Left forelimb (tissue), 1 donor: ENCODE data around the gene ERGIC1.

Experiments
- DNase-seq: peaks from one replicate; pipeline ENCODE4 v3.0.0-alpha.2; 2018; ENCODE audit warnings: low spot score

Gene ERGIC1

DNA sequence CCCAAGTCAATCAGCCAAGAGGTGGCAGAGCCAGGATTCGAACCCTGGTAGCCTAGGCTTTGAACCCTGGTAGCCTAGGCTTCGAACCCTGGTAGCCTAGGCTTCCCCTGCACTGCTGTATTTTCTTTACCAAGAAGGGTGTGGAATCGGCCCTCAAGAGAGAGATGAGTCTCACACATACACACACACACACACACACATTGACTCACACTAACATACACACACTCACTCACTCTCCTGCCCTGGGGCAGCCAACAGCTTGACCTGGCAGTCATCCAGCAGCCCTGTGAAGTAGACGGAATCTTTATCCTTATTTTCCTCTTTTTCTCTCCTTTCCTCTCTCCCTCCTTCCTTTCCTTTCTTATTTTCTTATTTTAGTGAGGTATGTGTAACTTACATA, 69.7 kb downstream of the ERGIC1 start:
- no peak for DNase-seq

DNA sequence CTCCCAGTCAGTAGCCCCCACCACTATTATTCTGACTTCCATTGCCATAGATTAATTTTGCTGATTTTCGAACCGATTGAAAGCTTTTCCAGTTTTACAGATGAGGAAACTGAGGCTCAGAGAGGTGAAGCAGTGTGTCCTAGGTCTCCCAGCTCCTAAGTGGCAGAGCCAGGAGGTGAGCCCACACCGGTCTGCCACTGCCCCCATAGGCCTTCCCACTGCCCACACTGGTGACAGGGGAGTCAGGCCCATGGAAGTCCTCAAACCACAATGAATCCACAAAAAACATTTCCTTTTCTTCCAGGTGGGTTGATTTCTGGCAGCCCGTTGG, 70.2 kb downstream of the ERGIC1 start:
- no peak for DNase-seq

DNA sequence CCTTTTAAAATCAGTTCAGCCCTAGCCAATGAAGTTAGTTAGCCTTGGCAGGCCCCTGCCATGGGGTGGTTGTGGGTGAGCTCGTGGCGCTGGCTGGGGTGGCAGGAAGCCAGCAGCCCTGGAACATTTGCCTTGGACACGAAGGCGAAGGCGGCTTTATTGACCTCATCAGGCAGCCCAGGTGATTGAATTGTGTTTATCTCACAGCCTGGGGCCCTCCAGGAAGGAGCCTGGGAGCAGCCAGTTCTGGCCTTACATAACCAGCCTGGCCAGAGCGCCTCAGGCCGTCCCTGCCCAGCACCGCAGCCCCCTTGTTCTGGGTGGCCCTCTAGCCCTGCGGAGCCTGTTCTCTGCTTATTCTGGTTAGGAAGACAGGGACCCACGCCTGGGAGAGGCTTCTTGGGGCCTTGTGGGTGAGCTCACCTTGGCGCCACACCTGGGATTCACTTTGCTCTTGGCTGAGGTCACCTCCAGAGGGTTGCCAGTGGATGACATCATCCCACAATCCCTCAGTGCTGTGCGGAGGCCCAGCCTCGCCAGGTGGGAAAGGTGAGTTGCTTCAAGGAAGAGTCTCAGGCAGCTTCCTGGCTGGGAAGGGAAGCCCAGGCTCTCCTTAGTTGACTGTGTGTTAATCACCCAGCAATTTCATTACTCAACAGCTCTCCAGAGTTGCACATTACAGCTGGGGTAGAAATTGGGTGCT, 70.7 kb downstream of the ERGIC1 start:
- no peak for DNase-seq

DNA sequence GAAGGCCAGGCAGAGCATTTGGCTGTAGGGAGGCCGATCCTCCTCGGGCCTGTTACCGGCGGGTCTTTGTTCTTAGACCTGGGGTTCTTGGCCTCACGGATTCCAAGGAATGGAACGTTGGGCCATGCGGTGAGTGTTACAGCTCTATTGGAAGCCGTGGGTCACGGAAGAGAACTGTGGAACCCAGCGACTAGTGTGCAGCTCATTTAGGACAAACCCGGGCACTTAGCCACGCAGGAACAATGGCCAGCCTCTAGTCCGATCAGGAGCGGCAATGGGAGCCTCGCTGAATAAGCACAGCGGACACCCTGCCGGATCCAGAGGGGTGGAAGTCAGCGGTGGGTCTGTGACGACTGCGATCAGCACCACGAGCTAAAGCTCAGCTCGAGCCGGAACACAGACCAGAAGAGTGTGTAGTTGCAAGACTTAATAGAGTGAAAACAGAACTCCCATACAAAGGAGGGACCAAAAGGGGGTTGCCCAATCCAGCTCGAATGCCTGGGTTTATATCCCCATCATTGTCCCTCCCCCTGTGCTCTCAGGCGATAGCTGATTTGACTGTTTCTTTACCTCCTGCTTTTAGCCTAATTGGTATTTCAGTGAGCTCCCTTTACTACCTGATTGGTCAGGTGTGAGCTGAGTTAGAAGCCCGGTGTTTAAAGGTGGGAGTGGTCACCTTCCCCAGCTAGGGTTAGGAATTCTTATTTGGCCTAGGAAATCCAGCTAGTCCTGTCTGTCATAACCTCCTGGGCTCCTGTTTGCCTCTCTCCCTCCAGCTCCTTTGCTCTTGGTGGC, 71.5 kb downstream of the ERGIC1 start:
- DNase-seq = no peak

DNA sequence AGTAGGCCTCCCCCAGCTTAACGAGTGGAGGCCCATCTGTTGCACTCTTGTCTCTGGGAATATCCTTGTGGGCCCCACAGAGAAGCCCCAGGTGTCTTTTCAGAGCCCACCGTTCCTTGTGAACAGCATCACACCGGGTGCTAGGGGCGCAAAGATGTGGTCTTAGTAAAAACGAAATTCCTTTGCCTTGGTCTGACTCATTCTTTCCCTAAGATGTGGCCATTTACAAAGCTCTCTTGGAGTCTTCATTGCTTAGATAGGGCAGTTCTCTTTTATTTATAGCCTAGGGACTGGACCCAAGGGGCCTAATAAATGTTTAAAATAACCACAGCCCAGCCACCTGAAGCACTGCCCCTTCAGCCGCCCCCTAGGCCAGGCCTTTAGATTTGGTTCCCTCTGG, 72.4 kb downstream of the ERGIC1 start:
- DNase-seq = no peak

DNA sequence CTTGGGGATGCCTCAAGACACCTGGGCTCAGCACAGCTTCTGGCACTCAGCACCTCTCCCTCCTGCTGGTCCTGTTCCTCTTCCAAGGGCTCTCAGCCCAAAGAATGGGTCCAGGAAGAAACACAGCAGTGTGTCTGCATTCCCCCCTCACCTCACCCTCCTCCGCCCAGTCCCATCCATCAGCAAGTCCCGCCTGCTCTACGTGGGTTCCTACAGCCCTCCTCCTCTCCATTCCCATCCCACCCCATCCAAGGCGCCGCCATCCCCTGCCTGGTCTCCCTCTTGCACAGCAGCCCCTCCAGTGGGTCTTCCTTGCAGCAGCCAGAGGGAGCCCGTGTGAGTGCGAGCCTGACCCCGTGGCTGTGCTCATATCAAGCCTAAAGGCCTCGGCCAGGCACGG, 72.8 kb downstream of the ERGIC1 start:
- no peak for DNase-seq

DNA sequence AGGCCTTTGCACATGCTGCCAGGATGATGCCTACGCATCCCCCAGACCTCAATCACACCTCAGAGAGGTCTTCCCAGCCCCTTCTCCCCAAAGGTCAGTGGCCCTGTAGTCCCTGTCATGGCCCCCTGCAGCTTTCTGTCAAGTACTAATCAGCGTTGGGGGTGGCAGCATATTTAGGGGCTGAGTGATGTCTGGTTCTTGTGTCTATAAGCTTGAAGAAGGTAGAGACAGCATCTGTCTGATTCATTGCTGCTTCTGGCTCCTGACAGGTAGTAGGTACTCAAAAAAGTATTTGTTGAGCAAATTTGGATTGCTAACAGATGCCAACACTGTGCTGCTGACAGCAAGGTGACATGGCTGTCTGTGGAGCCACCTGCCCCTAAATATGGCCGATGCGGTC, 73.6 kb downstream of the ERGIC1 start:
- DNase-seq = no peak

DNA sequence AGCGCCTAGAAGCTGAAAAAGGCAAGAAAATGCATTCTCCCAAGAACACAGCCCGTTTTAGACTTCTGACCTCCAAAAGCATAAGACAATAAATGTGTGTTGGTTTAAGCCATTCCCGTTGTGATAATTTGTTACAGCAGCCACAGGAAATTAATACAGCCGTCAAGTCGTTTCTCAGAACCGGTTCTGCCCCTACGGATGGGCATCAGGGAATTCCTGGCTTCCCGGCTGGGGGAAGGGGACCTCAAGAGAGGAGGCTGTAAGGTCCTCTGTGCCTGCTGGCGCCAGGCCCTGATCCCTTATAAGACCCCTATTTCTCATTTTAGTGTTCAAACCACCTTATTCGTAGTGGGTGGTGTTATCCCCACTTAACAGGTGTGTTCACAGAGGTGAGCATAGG, 74.6 kb downstream of the ERGIC1 start:
- no peak for DNase-seq

DNA sequence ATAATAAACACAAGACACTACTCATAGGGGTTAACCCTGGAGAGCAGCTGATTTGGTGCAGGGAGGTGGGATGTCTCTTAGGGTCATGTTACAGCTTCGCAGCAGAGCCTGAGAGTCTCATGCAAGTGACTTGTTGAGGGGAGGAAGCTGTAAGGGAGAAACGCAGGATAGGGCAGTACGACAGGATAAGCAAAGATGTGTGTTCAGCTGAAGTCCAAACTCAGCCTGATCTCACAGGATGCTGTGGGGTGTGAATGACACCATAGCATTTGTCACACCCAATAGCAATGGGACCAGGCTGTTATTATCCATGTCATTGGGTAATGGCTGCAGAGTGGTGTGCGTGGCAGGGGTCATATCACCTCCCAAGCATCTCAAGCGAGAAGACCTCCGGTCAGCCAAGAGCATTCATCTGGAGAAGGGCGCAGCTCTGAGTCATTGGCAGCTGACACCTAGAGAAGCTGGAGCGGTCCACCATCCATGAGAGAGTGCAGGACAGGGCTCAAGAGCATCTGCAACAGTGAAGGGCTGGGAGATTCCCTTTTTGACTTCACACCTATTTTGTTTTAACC, 76.0 kb downstream of the ERGIC1 start:
- no peak for DNase-seq

DNA sequence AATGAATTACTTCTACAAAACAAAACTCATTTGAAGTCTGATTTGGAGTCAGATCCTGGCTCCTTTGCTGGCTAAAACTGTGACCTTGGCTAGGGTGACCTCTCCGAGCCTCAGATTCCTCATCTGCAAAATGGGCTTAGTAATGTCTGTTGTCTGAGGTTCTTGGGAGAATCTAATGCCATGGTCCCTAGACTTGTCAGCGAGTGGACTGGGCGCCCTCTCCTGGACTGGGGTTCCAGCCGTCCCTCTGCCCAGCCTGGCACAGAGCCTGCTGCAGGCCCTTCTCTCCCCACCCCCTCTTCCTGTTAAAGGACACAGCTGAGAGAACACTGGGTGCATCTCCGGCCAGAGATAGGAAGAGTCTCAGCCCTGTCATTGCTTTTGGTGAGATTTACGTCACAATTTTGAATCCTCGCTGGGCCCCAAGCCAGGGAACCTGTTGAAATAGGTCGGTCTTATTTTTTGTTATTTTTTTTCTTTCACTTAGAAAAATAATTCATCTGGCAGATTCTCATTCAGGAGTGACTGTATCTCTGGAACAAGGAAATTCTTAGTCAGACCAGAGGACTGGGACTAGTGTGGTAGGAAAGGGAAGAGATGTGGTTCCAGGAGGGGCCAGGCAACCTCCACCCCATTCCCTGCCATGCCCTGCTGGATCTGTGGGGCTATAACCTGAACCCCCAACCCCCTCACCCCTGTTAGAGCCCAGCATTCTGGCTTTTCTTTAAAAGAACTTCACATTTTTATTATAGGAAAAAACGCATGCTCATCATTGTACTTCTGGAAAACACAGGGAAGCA, 77.0 kb downstream of the ERGIC1 start:
- no peak for DNase-seq

DNA sequence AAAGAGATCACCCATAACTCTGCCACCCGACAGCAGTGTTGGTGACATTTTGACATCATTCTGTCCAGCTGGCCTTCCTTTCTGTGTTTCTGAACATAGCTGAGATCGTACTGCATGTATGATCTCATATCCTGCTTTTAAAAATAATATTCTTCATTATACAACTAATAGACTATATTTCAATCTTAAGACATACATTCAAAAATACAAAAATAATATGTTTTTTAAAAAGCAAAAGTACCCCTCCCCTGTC, 77.5 kb downstream of the ERGIC1 start:
- DNase-seq = no peak

DNA sequence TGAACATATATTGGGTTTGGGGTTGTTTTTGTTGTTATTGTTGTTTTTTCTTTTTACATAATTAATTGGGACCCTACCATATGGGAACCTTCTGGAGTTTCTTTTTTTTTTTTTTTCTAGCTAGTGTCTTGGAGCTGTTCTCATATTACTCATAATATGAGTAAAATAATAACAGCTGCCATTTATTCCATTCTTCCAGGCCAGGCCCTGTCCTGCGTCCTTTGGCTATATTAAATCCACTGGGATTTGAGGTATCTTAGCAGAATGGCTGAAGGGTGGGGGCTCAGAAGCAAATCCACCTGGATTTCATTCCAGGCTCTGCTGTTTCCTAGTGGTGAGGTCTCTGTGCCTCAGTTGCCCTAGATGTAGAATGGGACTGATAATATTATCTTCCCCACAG, 77.9 kb downstream of the ERGIC1 start:
- no peak for DNase-seq

DNA sequence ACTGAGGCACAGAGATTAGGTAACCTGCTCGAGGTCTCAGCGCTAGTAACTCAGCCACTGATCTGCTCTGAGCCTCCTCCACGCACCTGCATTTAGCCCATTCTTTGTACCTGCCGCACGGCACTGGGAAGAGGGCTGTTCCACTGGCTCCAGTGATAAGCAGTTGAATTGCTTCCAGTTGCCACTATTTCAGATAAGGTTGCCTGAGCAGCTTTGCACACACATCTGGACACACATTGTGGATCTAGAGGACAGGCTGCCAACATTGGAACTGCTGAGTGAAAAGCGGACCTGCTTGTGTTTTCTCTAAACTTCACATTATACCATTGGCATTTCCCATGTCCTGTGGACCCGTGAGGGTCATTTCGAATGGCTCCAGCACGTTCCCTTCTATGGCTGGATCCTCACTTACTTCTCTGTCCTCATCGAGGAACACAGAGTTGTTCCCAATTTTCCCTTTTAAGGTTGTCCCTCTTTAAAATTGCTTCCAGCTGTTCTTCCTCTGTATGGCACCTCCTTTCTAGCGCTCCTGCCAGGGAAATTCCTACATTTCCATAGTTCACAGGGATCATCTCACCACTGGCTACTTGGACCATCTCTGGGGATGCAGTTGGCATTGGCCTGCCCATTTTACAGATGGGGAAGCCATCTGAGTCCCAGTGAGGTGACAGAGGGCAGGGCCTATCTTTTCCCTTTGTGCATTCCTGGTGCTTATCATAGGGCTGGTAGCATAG, 79.2 kb downstream of the ERGIC1 start:
- no peak for DNase-seq

DNA sequence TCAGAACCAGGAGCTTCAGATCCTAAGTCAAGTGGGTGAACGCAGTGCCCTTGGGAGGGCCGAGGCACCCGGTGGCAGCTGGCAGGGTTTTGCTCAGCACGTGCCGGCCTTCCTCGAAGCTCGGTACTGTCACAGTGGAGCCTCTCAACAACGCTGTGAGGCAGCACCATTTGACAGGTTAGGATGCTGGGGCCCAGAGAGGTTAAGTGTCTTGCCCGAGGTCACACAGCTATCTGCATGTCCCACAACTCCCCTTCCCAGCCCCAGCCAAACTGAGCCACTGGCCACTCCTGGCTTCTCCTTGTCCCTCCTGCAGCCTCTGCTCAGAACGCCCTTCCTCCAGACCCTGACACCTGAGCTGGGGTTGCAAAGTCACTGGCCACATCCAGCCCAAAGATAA, 81.5 kb downstream of the ERGIC1 start:
- no peak for DNase-seq

DNA sequence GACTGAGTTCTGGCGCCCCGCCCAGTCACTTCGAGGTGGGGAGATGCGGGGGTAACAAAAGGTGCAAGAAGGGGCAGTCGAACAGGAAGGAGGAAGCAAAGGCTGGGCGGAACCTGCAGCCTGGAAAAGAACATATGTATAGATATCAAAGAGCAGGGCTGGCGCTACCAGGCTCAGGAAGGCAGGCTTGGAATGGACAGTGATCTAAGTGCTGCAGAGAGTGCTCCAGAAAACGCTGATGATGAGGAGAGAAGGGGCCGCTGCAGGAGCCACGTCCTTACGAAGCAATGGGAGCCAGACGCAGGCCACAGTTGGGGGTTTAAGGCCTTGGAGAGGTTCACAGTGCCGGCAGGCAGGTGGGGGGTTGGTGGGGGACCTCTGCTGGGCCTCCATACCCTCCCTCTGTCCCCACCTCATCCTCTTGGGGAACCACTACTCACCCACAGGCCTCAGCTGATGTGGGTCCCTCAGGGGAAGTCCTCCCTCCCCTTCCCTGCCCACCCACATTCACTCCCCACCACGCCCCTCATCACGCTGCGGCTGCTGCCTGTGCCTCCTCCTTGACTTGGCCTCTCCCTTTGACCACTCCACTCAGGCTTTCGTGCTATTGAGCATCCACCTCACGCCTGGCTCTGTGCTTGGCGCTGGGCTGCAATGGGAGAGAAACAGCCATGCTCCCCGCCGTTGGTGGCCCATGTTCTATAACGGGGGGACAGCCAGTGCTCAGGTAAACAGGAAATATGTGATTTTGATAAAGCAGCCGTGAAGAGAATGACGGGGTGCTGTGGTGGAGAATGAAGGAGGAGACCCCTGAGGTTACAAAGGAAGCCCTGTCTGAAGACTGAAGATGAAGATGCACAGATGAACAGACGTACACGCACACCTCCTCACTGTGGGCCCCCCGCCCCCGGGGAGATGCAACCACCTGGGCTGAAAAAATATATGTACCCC, 84.6 kb downstream of the ERGIC1 start:
- DNase-seq = no peak

DNA sequence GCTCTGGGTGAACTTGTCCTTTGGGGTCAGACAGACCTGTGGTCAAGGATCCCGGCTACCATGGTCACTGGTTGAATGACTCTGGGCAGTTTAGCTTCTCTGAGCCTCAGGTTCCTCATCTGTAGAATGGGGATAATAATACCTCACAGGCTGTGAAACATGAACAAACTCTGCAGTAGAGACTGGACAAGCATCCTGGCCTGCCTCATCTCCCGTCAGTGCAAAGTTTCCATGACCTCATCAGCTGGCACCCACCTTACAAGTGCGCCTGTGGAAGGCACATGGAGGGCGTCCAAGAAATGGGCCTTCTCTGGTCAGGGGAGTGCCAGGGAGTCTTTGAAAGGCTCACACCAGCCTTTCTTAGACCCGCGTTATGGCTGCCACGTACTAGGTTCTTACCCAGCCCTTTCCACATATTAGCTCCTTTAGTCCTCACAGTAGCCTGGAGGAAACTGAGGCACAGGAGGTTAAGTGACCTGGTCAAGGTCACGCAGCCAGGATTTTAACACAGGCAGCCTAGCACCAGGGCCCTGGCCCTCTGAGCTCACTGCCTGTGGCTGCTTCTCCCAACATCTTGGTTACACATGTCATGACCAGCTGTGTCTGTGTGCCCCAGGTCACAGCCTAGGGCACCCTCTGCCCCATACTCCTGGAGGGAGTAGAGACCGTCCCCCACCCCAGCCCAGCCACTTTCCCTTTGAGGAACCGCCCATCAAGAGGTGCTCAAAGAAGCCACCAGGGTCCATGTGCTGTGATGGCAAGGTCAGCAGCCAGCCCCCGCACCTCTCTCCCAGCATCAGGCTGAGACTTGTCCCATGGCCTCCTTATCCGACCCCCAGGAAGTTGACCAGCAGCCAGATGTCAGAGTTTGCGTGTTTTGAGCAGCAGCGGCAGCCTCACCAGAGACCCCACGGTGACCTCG, 85.7 kb downstream of the ERGIC1 start:
- no peak for DNase-seq

DNA sequence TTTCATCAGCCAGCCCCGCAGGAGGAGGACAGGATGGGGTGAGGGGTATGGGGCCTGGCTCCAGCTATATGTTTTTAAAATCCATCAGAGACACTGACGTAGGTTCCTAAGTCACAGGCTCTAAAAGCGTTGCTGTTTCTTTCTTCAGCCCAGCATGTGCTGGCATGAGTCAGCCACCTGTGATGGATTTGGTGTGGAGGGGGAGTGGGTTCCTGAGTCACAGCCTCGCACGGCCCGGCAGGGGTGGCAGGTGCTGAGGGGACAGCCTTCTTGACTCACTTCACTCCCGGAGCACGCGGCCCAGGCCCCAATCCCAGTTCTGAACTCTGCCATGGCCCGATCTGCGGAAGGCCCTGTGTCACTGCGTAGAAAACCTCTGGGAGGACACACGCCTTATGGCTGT, 86.4 kb downstream of the ERGIC1 start:
- no peak for DNase-seq

DNA sequence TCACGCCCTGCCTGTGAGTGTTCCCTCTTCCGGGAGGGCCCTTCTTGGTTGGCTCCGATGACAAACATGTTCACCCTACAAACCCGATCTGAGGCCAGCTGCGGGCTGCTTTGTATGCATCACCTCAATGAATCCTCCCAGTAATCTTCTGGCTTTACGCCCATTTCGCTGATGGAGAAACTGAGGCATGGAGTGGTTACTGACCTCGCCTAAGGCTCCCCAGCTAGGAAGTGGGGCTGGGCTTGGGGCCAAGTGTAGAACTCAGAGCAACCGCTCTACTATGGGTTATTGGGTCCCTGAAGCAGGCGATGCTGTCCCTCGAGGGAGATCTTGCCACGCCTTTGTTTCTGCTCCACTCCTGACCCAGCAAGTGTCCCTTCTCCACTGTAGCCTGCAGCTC, 86.9 kb downstream of the ERGIC1 start:
- no peak for DNase-seq

DNA sequence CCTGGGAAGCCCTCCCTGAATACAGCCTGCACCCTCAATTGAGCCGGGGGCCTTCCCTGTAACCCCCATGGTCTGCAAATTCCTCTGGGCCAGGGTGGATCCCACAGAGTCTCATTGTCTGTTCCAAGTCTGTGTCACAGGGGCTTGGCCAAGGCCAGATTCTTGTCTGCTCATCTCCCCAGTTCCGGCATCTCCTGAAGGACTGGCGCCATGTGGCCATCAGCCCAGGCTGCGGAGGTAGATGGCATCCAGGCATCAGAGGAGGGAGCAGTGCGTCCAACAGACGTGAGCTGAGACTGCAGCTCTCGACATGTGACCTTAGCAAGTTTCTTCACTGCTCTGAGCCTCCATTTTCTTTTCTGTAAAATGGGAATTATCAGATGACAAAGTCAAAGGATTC, 87.9 kb downstream of the ERGIC1 start:
- DNase-seq = no peak

DNA sequence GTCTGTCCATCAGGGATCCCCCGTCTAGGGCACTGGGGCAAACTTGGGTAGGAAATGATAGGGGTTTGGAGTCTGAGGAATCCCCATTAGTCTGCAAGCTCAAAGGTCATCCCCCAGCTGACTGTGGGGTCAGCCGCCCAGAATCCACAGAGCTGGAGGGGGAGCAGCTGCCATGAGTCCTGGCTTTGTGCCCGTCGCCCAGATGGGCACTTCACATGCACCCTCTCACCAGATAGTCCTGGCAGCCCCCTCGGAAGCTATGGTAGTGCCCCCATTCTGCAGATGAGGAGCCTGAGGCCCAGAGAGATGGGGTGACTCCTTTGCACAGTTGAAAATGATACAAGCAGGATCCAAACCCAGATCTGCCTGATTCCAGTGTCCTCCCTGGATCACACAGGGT, 89.5 kb downstream of the ERGIC1 start:
- DNase-seq = no peak
